Measurements from ENCODE around the gene RNU6-1. TPM values are rescaled to one million over a fixed set of nuclear protein-coding genes. Genes with fewer than 3 reads are reported as not detected.

Gene RNU6-1
- total RNA-seq, 2 experiments from 2014 or later, result not detected

GRCh38 chr15:67853454-67853853 lies 13.6 kb upstream of the RNU6-1 start:
- no peaks in the 10 kb centered on the region for H3K36me3 Mint-ChIP-seq
- POLR2A ChIA-PET, result no interaction called here
- H3K4me1 Mint-ChIP-seq (ENCODE audit: low read depth), result peaks cover 10% of the 10 kb centered on the region
- DNase-seq, result no peak
- H3K9me3 Mint-ChIP-seq, result no peaks in the 10 kb centered on the region
- peaks cover 3% of the 10 kb centered on the region for H3K27me3 Mint-ChIP-seq
- no peak overlapping the region for H3K27ac Mint-ChIP-seq
- intact Hi-C loops (cut with micrococcal nuclease), result no loop called here
- H3K4me3 Mint-ChIP-seq, result no peak overlapping the region
- CTCF ChIA-PET, result interaction anchor here (0.6 kb wide), 2 partner anchors 13 to 14 kb away, joined by 3 read pairs; partner anchors contain the start of gene RNU6-1

- ChIA-PET CTCF (no interaction called here), POLR2A (no interaction called here)
- peaks cover 3% of the 10 kb centered on the region for H3K27me3 Mint-ChIP-seq
- no peak for DNase-seq
- no peak overlapping the region for H3K4me3 Mint-ChIP-seq
- no peaks in the 10 kb centered on the region for H3K36me3 Mint-ChIP-seq
- H3K4me1 Mint-ChIP-seq (ENCODE audit: low read depth), result peaks cover 10% of the 10 kb centered on the region
- intact Hi-C loops (cut with micrococcal nuclease), result no loop called here
- no peak overlapping the region for H3K27ac Mint-ChIP-seq
- no peaks in the 10 kb centered on the region for H3K9me3 Mint-ChIP-seq
These were observed 12.6 kb upstream of the RNU6-1 start for GRCh38 chr15:67852418-67852817.

- ChIA-PET POLR2A (interaction anchor here (0.5 kb wide), 1 partner anchor 1905 kb away, joined by 3 read pairs; no protein-coding TSS in a partner anchor), CTCF (no interaction called here)
- intact Hi-C loops (cut with micrococcal nuclease), result no loop called here
- Mint-ChIP-seq H3K4me1 (ENCODE audit: low read depth) (peaks cover 9% of the 10 kb centered on the region), H3K27ac (no peak overlapping the region), H3K36me3 (no peaks in the 10 kb centered on the region), H3K9me3 (no peaks in the 10 kb centered on the region), H3K4me3 (no peak overlapping the region), H3K27me3 (peaks cover 3% of the 10 kb centered on the region)
- no peak for DNase-seq
These were observed 11.2 kb upstream of the RNU6-1 start for GRCh38 chr15:67850994-67851571.

GRCh38 chr15:67850336-67850735 lies 10.5 kb upstream of the RNU6-1 start:
- Mint-ChIP-seq H3K27me3 (peaks cover 3% of the 10 kb centered on the region), H3K9me3 (no peaks in the 10 kb centered on the region), H3K36me3 (no peaks in the 10 kb centered on the region), H3K4me3 (no peak overlapping the region), H3K4me1 (ENCODE audit: low read depth) (peaks cover 4% of the 10 kb centered on the region), H3K27ac (no peak overlapping the region)
- no peak for DNase-seq
- intact Hi-C loops (cut with micrococcal nuclease), result no loop called here
- CTCF ChIA-PET, result no interaction called here
- POLR2A ChIA-PET, result interaction anchor here (0.5 kb wide), 1 partner anchor 1906 kb away, joined by 3 read pairs; no protein-coding TSS in a partner anchor

GRCh38 chr15:67849538-67849937 lies 9.7 kb upstream of the RNU6-1 start:
- POLR2A ChIA-PET, result no interaction called here
- H3K27me3 Mint-ChIP-seq, result peaks cover 3% of the 10 kb centered on the region
- DNase-seq, result no peak
- no peak overlapping the region for H3K4me3 Mint-ChIP-seq
- no peaks in the 10 kb centered on the region for H3K9me3 Mint-ChIP-seq
- H3K4me1 Mint-ChIP-seq (ENCODE audit: low read depth), result peaks cover 4% of the 10 kb centered on the region
- no peaks in the 10 kb centered on the region for H3K36me3 Mint-ChIP-seq
- intact Hi-C loops (cut with micrococcal nuclease), result no loop called here
- CTCF ChIA-PET, result no interaction called here
- H3K27ac Mint-ChIP-seq, result no peak overlapping the region

GRCh38 chr15:67845974-67846373 lies 6.1 kb upstream of the RNU6-1 start:
- no peak overlapping the region for H3K4me3 Mint-ChIP-seq
- H3K36me3 Mint-ChIP-seq, result no peaks in the 10 kb centered on the region
- H3K9me3 Mint-ChIP-seq, result no peaks in the 10 kb centered on the region
- no peaks in the 10 kb centered on the region for H3K27me3 Mint-ChIP-seq
- H3K4me1 Mint-ChIP-seq (ENCODE audit: low read depth), result peaks cover 8% of the 10 kb centered on the region
- no peak for DNase-seq
- ChIA-PET CTCF (no interaction called here), POLR2A (no interaction called here)
- H3K27ac Mint-ChIP-seq, result no peak overlapping the region
- intact Hi-C loops (cut with micrococcal nuclease), result no loop called here

- H3K36me3 Mint-ChIP-seq, result peaks cover 4% of the 10 kb centered on the region
- ChIA-PET CTCF (interaction anchor here (1.3 to 1.9 kb wide), 2 partner anchors 19 kb away, joined by 3 to 4 read pairs; no protein-coding TSS in a partner anchor), POLR2A (no interaction called here)
- H3K4me3 Mint-ChIP-seq, result no peak overlapping the region
- H3K27me3 Mint-ChIP-seq, result peaks cover 4% of the 10 kb centered on the region
- intact Hi-C loops (cut with micrococcal nuclease), result loop anchor here (5.0 kb wide), 1 partner anchor 301 kb away; the partner anchor contains the start of gene MAP2K5
- H3K9me3 Mint-ChIP-seq, result no peaks in the 10 kb centered on the region
- no peak overlapping the region for H3K27ac Mint-ChIP-seq
- H3K4me1 Mint-ChIP-seq (ENCODE audit: low read depth), result peaks cover 19% of the 10 kb centered on the region
- DNase-seq, result no peak
These were observed 3.9 kb upstream of the RNU6-1 start for GRCh38 chr15:67843571-67844387.

- intact Hi-C loops (cut with micrococcal nuclease), result loop anchor here (5.0 kb wide), 1 partner anchor 301 kb away; the partner anchor contains the start of gene MAP2K5
- no peak for DNase-seq
- H3K27me3 Mint-ChIP-seq, result peaks cover 4% of the 10 kb centered on the region
- no peak overlapping the region for H3K4me3 Mint-ChIP-seq
- peaks cover 23% of the 10 kb centered on the region for H3K4me1 Mint-ChIP-seq (ENCODE audit: low read depth)
- ChIA-PET CTCF (interaction anchor here (1.3 kb wide), 1 partner anchor 20 kb away, joined by 3 read pairs; no protein-coding TSS in a partner anchor), POLR2A (no interaction called here)
- no peak overlapping the region for H3K27ac Mint-ChIP-seq
- H3K36me3 Mint-ChIP-seq, result peaks cover 4% of the 10 kb centered on the region
- no peaks in the 10 kb centered on the region for H3K9me3 Mint-ChIP-seq
These were observed 3.3 kb upstream of the RNU6-1 start for GRCh38 chr15:67843092-67843501.

- no peak overlapping the region for H3K27ac Mint-ChIP-seq
- peaks cover 24% of the 10 kb centered on the region for H3K4me1 Mint-ChIP-seq (ENCODE audit: low read depth)
- intact Hi-C loops (cut with micrococcal nuclease), result loop anchor here (2.0 to 5.0 kb wide), 2 partner anchors 213 to 299 kb away; partner anchors contain the start of genes MAP2K5 and PIAS1
- ChIA-PET CTCF (interaction anchor here (0.7 to 1.6 kb wide), 2 partner anchors 120 to 384 kb away, joined by 3 to 6 read pairs; no protein-coding TSS in a partner anchor), POLR2A (interaction anchor here (1.6 kb wide), 1 partner anchor 319 kb away, joined by 5 read pairs; no protein-coding TSS in a partner anchor)
- DNase-seq, result no peak
- peak overlapping the region; percentile 88 for H3K4me3 Mint-ChIP-seq
- no peaks in the 10 kb centered on the region for H3K9me3 Mint-ChIP-seq
- H3K36me3 Mint-ChIP-seq, result peaks cover 4% of the 10 kb centered on the region
- peaks cover 5% of the 10 kb centered on the region for H3K27me3 Mint-ChIP-seq
These were observed 1.6 kb upstream of the RNU6-1 start for GRCh38 chr15:67841513-67841762.

- Mint-ChIP-seq H3K27ac (peak overlapping the region; percentile 95), H3K36me3 (peaks cover 4% of the 10 kb centered on the region), H3K27me3 (peaks cover 10% of the 10 kb centered on the region), H3K9me3 (no peaks in the 10 kb centered on the region), H3K4me3 (peak overlapping the region; percentile 88), H3K4me1 (ENCODE audit: low read depth) (peaks cover 29% of the 10 kb centered on the region)
- intact Hi-C loops (cut with micrococcal nuclease), result loop anchor here (1.0 to 5.0 kb wide), 3 partner anchors 214 to 320 kb away; partner anchors contain the start of genes C15orf61, MAP2K5 and PIAS1
- no peak for DNase-seq
- ChIA-PET CTCF (interaction anchor here (0.6 to 1.6 kb wide), 3 partner anchors 279 to 384 kb away, joined by 4 to 8 read pairs (median 6); partner anchors contain the start of gene MAP2K5), POLR2A (interaction anchor here (1.6 kb wide), 1 partner anchor 319 kb away, joined by 5 read pairs; no protein-coding TSS in a partner anchor)
These were observed 1.1 kb upstream of the RNU6-1 start for GRCh38 chr15:67840749-67841512.

GRCh38 chr15:67839499-67839928 lies 331 bp downstream of the RNU6-1 start:
- Mint-ChIP-seq H3K36me3 (peaks cover 4% of the 10 kb centered on the region), H3K9me3 (no peaks in the 10 kb centered on the region), H3K27me3 (peaks cover 24% of the 10 kb centered on the region), H3K4me3 (peak overlapping the region; percentile 88), H3K4me1 (ENCODE audit: low read depth) (peaks cover 43% of the 10 kb centered on the region), H3K27ac (peak overlapping the region; percentile 95)
- DNase-seq, result peak; percentile 46
- intact Hi-C loops (cut with micrococcal nuclease), result loop anchor here (5.0 to 10.0 kb wide), 3 partner anchors 532 to 775 kb away; partner anchors contain the start of gene SMAD3
- ChIA-PET CTCF (interaction anchor here (0.6 kb wide), 2 partner anchors 14 to 380 kb away, joined by 3 read pairs; no protein-coding TSS in a partner anchor), POLR2A (no interaction called here)
